ENCODE measurements around the gene SHE.

DNA sequence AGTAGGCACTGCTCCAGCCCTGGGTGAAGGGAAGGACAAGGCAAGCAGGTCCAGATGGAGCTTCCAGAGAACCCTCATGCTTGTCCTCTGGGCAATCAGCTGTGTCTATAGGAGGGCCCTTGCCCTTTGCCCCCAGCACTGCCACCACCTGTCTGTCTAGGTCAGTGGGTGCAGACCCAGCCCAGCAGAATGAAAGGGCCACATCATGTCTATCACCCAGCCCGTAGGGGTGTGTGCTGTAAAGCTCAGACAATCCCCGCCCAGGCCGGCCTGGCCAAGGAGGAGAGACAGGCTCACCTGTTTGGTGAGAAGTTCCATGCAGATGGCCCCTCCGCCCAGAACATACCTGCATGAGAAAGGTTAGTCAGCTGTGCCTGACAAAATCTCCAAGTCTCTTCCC, 49.3 kb upstream of the SHE start:
- no peak for TF ChIP-seq KDM5A (IDR thresholded peaks at IDR 0.05; ENCODE audit: low read length)
- TF ChIP-seq, protein P1, sequence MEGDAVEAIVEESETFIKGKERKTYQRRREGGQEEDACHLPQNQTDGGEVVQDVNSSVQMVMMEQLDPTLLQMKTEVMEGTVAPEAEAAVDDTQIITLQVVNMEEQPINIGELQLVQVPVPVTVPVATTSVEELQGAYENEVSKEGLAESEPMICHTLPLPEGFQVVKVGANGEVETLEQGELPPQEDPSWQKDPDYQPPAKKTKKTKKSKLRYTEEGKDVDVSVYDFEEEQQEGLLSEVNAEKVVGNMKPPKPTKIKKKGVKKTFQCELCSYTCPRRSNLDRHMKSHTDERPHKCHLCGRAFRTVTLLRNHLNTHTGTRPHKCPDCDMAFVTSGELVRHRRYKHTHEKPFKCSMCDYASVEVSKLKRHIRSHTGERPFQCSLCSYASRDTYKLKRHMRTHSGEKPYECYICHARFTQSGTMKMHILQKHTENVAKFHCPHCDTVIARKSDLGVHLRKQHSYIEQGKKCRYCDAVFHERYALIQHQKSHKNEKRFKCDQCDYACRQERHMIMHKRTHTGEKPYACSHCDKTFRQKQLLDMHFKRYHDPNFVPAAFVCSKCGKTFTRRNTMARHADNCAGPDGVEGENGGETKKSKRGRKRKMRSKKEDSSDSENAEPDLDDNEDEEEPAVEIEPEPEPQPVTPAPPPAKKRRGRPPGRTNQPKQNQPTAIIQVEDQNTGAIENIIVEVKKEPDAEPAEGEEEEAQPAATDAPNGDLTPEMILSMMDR (IDR thresholded peaks at IDR 0.05; ENCODE audit: control extremely low read depth in 1 of 3, insufficient read depth in 1 of 3, low read depth in 1 of 3, low read length in 3 of 3): no peak
- no peak for TF ChIP-seq SAP30 (IDR thresholded peaks at IDR 0.05; ENCODE audit: insufficient read depth, insufficient replicate concordance, low read length)
- TF ChIP-seq CEBPB (IDR thresholded peaks at IDR 0.05; ENCODE audit: low read depth, low read length): no peak
- TF ChIP-seq, protein P2, sequence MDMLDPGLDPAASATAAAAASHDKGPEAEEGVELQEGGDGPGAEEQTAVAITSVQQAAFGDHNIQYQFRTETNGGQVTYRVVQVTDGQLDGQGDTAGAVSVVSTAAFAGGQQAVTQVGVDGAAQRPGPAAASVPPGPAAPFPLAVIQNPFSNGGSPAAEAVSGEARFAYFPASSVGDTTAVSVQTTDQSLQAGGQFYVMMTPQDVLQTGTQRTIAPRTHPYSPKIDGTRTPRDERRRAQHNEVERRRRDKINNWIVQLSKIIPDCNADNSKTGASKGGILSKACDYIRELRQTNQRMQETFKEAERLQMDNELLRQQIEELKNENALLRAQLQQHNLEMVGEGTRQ (IDR thresholded peaks at IDR 0.05; ENCODE audit: low read length): no peak
- no peak for TF ChIP-seq POLR2AphosphoS5 (IDR thresholded peaks at IDR 0.05; ENCODE audit: low read depth, low read length)
- TF ChIP-seq, protein P3, sequence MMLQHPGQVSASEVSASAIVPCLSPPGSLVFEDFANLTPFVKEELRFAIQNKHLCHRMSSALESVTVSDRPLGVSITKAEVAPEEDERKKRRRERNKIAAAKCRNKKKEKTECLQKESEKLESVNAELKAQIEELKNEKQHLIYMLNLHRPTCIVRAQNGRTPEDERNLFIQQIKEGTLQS (IDR thresholded peaks at IDR 0.05; ENCODE audit: insufficient read depth, low read depth, low read length): no peak

Data from H1 (cell line).